AG09319 (cell line): ENCODE data around the gene CFHR1.
"Not testable (repeated sequence)": the region's sequence is repeated elsewhere in the genome, so short reads cannot be mapped to it uniquely, and the experiment has no call there.

Source experiments
- DNase-seq: peaks from one replicate; pipeline ENCODE4 v3.0.0-alpha.2; 2010; ENCODE audit warnings: low read depth; ENCODE audit errors: extremely low read depth
- TF ChIP-seq, protein P1 (sequence below): IDR thresholded peaks from 2 replicates; pipeline ENCODE4 v1.5.1; 2011; ENCODE audit warnings: low read depth, mild to moderate bottlenecking, inconsistent platforms, low read length, moderate library complexity

The CFHR1 gene

DNA sequence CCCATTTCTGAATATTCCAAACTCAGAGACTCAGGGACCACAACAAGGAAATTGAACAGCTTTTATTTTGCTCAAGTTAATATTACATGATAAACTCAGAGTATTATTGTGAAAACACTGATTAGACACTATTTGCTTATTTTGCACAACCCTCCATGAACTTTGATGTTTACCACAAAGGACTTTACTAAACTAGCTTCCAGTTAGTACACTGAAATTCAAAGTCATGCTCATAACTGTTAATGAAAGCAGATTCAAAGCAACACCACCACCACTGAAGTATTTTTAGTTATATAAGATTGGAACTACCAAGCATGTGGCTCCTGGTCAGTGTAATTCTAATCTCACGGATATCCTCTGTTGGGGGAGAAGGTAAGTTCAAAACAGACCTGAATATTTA, at the start of gene CFHR1:
CFHR1 (plus strand) TSS at position 201 of the 400 bp plus-strand sequence; CDS start at position 315, 114 bp downstream.
- not testable (repeated sequence) for DNase-seq

DNA sequence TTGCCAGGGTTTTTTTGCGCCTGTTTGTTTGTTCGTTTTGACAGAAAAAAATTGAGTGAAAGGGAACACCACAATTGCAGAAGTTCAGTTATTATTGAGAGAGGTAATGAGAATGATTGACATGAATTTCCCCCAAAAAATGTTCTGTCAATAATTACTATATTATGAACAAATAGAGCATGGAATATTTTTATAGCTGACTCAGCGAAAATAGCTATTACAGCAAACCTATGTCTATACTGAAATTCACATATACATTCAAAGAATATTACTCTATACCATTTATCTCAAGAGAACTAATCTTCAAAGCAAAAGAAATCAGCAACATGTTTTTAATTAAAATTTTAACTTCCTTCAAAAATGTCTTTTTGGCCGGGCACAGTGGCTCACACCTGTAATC, 49.7 kb upstream of the CFHR1 start:
- not testable (repeated sequence) for DNase-seq

DNA sequence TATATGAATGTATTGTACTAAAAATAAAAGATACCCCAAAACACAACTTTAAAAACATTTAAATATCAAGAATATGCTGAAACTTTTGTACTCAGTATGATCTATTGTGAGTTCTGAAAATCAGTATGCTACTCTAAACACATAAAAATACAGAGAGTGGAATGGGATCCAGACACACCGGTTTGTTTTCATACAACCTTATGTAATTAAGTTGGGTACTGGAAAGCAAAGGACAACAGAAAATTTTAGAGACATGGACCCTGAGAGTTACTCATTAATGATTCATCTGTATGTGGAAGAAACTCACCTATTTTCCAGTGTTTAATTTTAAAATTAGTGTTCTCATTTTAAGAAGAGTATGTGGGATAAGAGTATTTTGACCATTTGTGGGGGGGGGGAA, 45.8 kb upstream of the CFHR1 start:
- no peak for DNase-seq
- TF ChIP-seq, protein P1, sequence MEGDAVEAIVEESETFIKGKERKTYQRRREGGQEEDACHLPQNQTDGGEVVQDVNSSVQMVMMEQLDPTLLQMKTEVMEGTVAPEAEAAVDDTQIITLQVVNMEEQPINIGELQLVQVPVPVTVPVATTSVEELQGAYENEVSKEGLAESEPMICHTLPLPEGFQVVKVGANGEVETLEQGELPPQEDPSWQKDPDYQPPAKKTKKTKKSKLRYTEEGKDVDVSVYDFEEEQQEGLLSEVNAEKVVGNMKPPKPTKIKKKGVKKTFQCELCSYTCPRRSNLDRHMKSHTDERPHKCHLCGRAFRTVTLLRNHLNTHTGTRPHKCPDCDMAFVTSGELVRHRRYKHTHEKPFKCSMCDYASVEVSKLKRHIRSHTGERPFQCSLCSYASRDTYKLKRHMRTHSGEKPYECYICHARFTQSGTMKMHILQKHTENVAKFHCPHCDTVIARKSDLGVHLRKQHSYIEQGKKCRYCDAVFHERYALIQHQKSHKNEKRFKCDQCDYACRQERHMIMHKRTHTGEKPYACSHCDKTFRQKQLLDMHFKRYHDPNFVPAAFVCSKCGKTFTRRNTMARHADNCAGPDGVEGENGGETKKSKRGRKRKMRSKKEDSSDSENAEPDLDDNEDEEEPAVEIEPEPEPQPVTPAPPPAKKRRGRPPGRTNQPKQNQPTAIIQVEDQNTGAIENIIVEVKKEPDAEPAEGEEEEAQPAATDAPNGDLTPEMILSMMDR: no peak

DNA sequence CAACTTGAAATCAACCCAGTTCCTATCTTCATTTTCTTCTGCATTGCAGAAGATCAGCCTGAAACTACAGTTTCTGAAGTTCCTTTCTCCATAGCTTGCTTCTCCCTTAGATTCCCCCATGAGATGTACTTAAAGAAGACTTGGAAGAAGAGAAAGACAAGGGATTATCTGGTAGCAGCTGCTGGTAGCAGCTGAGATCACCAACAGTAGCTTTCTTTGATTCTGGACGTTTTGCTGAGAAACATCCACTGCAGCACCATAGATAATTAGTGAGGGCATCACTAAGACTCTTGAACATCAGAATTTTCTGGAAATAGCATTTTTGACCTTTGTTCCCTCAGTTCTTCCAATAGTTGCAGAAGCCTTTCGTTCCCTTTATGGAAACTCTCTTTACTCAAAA, 45.4 kb upstream of the CFHR1 start:
- TF ChIP-seq, protein P1: no peak

DNA sequence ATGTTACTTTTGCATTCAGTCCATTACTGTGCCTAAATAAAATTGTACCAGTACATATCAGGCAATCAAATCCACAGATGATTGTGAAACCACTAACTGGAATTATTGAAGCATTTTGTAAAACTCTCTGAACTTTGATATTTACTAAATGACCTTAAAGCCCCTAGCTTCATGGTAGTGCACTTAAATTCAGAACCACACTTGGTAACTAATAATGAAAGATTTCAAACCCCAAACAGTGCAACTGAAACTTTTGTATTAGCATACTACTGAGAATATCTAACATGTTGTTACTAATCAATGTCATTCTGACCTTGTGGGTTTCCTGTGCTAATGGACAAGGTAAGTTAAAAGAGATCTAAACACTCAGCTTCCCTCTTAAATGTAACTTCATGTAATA, 44.9 kb upstream of the CFHR1 start, which contains the start of gene CFHR3:
CFHR3 (plus strand) TSS at position 238 of the 400 bp plus-strand sequence; CDS start at position 285, 47 bp downstream.
- DNase-seq: no peak

More for the DNA sequence above, 45.4 kb upstream of the CFHR1 start:
- DNase-seq: no peak

DNA sequence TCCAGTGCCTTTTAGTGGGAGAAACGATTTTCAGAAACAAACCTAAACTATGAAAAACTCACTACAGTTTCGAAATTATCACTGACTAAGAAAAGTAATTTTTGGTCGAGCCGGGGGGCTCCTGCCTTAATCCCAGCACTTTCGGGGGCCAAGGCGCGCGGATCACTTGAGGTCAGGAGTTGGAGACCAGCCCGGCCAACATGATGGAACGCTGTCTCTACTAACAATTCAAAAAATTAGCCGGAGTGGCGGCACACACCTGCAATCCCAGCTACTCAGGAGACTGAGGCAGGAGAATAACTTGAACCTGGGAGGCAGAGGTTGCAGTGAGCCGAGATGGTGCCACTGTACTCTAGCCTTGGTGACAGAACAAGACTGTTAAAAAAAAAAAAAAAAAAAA, 41.9 kb upstream of the CFHR1 start:
- DNase-seq: no peak
- TF ChIP-seq, protein P1: no peak

More for the DNA sequence above, 44.9 kb upstream of the CFHR1 start, which contains the start of gene CFHR3:
- TF ChIP-seq, protein P1: no peak

DNA sequence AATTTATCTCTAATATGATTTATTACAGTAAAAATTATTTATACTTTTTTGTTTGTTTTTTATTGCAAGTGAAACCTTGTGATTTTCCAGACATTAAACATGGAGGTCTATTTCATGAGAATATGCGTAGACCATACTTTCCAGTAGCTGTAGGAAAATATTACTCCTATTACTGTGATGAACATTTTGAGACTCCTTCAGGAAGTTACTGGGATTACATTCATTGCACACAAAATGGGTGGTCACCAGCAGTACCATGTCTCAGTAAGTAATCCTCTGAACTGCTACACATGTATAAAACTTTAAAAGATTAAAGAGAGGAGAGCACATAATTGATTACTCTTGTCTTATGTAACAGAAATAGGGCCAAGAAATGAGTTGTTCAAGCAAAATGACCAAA, 40.4 kb upstream of the CFHR1 start:
- TF ChIP-seq, protein P1: no peak
- no peak for DNase-seq

DNA sequence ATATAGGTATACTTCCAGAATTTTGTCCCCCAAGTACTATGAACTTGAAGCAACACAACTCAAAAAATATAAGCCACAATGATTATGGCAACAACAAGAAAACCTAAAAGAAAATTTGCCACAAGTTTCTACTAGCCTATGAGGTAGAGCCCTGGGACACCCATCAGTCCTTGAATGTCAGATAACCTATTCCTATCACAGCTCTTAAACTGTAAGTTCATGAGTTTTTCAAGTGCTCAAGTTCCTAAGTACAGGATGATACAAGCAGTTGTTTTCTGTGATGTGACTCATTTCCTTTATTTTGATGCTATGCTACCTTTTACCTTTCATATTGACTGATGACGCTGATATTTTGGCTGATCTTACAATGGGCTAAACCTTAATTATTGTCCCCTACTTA, 28.3 kb upstream of the CFHR1 start:
- DNase-seq: not testable (repeated sequence)

DNA sequence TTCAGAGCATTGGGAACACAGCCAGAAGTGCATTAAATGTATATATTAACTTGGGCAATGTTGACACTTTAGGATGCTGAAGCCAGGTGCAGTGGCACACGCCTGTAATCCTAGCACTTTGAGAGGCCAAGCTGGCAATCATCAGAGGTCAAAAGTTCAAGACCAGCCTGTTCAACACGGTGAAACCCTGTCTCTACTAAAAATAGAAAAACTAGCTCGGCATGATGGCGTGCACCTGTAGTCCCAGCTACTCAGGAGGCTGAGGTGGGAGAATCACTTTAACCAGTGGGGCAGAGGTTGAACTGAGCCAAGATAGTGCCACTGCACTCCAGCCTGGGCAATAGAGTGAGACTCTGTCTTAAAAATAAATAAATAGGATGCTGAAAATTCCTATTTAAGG, 25.4 kb upstream of the CFHR1 start:
- DNase-seq: not testable (repeated sequence)

DNA sequence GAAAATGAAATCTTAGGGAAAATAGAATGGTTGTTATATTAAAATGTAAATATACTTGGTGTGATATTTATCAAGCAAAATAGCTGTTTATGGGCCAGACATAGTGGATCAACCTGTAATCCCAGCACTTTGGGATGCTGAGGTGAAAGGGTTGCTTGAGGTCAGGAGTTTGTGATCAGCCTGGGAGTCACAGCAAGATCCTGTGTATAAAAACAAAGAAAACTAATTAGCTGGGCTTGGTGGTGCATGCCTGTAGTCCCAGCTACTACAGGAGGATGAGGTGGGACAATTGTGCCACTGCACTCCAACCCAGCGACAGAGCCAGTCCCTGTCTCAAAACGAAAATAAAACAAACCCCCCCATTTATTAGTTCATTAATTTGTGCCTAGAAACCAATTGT, 21.6 kb upstream of the CFHR1 start:
- TF ChIP-seq, protein P1: no peak
- DNase-seq: no peak

DNA sequence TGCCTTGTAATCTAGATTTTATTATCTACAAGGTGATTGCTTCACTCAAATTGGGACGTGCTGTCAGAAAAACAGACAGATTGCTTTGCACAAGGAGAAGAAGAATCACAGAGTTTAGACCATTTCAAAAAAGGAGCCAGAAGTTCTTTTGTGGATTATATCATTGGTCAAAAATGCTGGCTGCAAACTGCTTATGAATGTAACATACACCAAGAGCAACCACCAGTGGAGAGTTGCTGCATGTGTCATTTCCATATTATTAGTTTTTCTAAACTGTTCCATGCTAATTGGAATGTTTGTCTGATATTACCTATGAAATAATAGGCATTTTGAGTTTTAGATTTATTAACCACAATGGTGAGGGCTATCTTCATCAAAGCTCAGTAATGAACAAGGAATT, 17.6 kb upstream of the CFHR1 start:
- not testable (repeated sequence) for DNase-seq
